ENCODE results near the gene SPECC1.

The SPECC1 gene

GRCh38 chr17:20154286-20155000 lies 145.3 kb downstream of the SPECC1 start:
- Histone ChIP-seq H3K9ac (ENCODE audit: low read length) (no peak overlapping the region), H3K36me3 (ENCODE audit: control insufficient read depth in 1 of 2, insufficient read depth in 2 of 2, low read length in 2 of 2) (peaks cover 0 to 4% of the 10 kb centered on the region in 2 experiments), H3K23ac (ENCODE audit: low read length) (no peak overlapping the region), H4K8ac (ENCODE audit: low read depth, low read length) (no peak overlapping the region), H3K79me2 (ENCODE audit: control insufficient read depth, insufficient read depth, low read length, poor library complexity) (peaks cover 28% of the 10 kb centered on the region), H3K4me2 (ENCODE audit: low read length) (no peak overlapping the region), H3K27ac (ENCODE audit: low read depth, low read length) (no peak overlapping the region), H3K14ac (ENCODE audit: low read length) (no peak overlapping the region), H3K18ac (ENCODE audit: low read length) (no peak overlapping the region), H4K91ac (ENCODE audit: low read depth, low read length) (no peak overlapping the region), H3K4me3 (ENCODE audit: low read depth, low read length) (no peak overlapping the region), H4K12ac (ENCODE audit: low read depth, low read length) (no peak overlapping the region), H2AK5ac (ENCODE audit: low read length) (no peak overlapping the region), H2BK120ac (ENCODE audit: insufficient read depth, low read length, poor library complexity) (no peak overlapping the region), H2BK5ac (ENCODE audit: low read depth, low read length, poor library complexity) (no peak overlapping the region), H2BK12ac (ENCODE audit: low read length) (no peak overlapping the region), H3K79me1 (ENCODE audit: low read length) (peaks cover 13% of the 10 kb centered on the region), H3K9me3 (ENCODE audit: insufficient read depth, low read depth, low read length) (no peaks in the 10 kb centered on the region), H2AFZ (ENCODE audit: insufficient read depth, low read length, poor library complexity) (no peak overlapping the region), H3K4me1 (ENCODE audit: control insufficient read depth in 1 of 2, insufficient read depth in 2 of 2, low read length in 2 of 2) (peaks cover 15 to 22% of the 10 kb centered on the region in 2 experiments), H3K27me3 (ENCODE audit: insufficient read depth, low read length) (no peaks in the 10 kb centered on the region), H3K4ac (ENCODE audit: low read depth, low read length) (no peak overlapping the region)
- no CpG with 5 or more reads among the region's 11 CpGs for WGBS (ENCODE audit: extremely low coverage, insufficient coverage, insufficient read length)
- DNase-seq, result no peak

- peaks cover 32% of the 10 kb centered on the region for H3K79me2 ChIP-seq (ENCODE audit: control insufficient read depth, insufficient read depth, low read length, poor library complexity)
- H4K12ac ChIP-seq (ENCODE audit: low read depth, low read length), result no peak overlapping the region
- peaks cover 2 to 4% of the 10 kb centered on the region in 2 experiments for H3K36me3 ChIP-seq (ENCODE audit: control insufficient read depth in 1 of 2, insufficient read depth in 2 of 2, low read length in 2 of 2)
- H2BK5ac ChIP-seq (ENCODE audit: low read depth, low read length, poor library complexity), result peak overlapping the region; percentile 82
- H3K27me3 ChIP-seq (ENCODE audit: insufficient read depth, low read length), result no peaks in the 10 kb centered on the region
- H3K4me1 ChIP-seq (ENCODE audit: control insufficient read depth in 1 of 2, insufficient read depth in 2 of 2, low read length in 2 of 2), result peaks cover 16 to 23% of the 10 kb centered on the region in 2 experiments
- H3K9ac ChIP-seq (ENCODE audit: low read length), result peak overlapping the region; percentile 70
- peak overlapping the region; percentile 77 for H3K14ac ChIP-seq (ENCODE audit: low read length)
- peak overlapping the region; percentile 81 for H2BK120ac ChIP-seq (ENCODE audit: insufficient read depth, low read length, poor library complexity)
- H3K4me3 ChIP-seq (ENCODE audit: low read depth, low read length), result peak overlapping the region; percentile 84
- peak overlapping the region; percentile 73 for H2AK5ac ChIP-seq (ENCODE audit: low read length)
- H3K27ac ChIP-seq (ENCODE audit: low read depth, low read length), result peak overlapping the region; percentile 98
- peaks cover 13% of the 10 kb centered on the region for H3K79me1 ChIP-seq (ENCODE audit: low read length)
- no CpG with 5 or more reads among the region's 69 CpGs for whole genome bisulfite sequencing (ENCODE audit: extremely low coverage, insufficient coverage, insufficient read length)
- peak overlapping the region; percentile 41 for H3K4ac ChIP-seq (ENCODE audit: low read depth, low read length)
- H3K4me2 ChIP-seq (ENCODE audit: low read length), result peak overlapping the region; percentile 50
- no peak overlapping the region for H2AFZ ChIP-seq (ENCODE audit: insufficient read depth, low read length, poor library complexity)
- peak overlapping the region; percentile 94 for H3K18ac ChIP-seq (ENCODE audit: low read length)
- peak; percentile 97 to 98 for DNase-seq
- H3K9me3 ChIP-seq (ENCODE audit: insufficient read depth, low read depth, low read length), result no peaks in the 10 kb centered on the region
- no peak overlapping the region for H3K23ac ChIP-seq (ENCODE audit: low read length)
- H4K91ac ChIP-seq (ENCODE audit: low read depth, low read length), result peak overlapping the region; percentile 94
- no peak overlapping the region for H4K8ac ChIP-seq (ENCODE audit: low read depth, low read length)
- H2BK12ac ChIP-seq (ENCODE audit: low read length), result peak overlapping the region; percentile 39
These were observed 146.4 kb downstream of the SPECC1 start for GRCh38 chr17:20155258-20156195.

GRCh38 chr17:20156196-20157000 lies 147.2 kb downstream of the SPECC1 start:
- H2BK120ac ChIP-seq (ENCODE audit: insufficient read depth, low read length, poor library complexity), result peak overlapping the region; percentile 81
- H3K18ac ChIP-seq (ENCODE audit: low read length), result peak overlapping the region; percentile 94
- peak overlapping the region; percentile 4 for H4K12ac ChIP-seq (ENCODE audit: low read depth, low read length)
- H3K9ac ChIP-seq (ENCODE audit: low read length), result peak overlapping the region; percentile 97
- peaks cover 13% of the 10 kb centered on the region for H3K79me1 ChIP-seq (ENCODE audit: low read length)
- peaks cover 32% of the 10 kb centered on the region for H3K79me2 ChIP-seq (ENCODE audit: control insufficient read depth, insufficient read depth, low read length, poor library complexity)
- peak overlapping the region; percentile 84 for H3K4me3 ChIP-seq (ENCODE audit: low read depth, low read length)
- peak overlapping the region; percentile 56 for H2AK5ac ChIP-seq (ENCODE audit: low read length)
- no peaks in the 10 kb centered on the region for H3K9me3 ChIP-seq (ENCODE audit: insufficient read depth, low read depth, low read length)
- peak overlapping the region; percentile 94 for H4K91ac ChIP-seq (ENCODE audit: low read depth, low read length)
- peak overlapping the region; percentile 99 for H3K4ac ChIP-seq (ENCODE audit: low read depth, low read length)
- peak overlapping the region; percentile 9 for H2BK12ac ChIP-seq (ENCODE audit: low read length)
- WGBS (ENCODE audit: extremely low coverage, insufficient coverage, insufficient read length), result no CpG with 5 or more reads among the region's 72 CpGs
- H3K27ac ChIP-seq (ENCODE audit: low read depth, low read length), result peak overlapping the region; percentile 98
- peak; percentile 90 to 93 for DNase-seq
- peaks cover 16 to 23% of the 10 kb centered on the region in 2 experiments for H3K4me1 ChIP-seq (ENCODE audit: control insufficient read depth in 1 of 2, insufficient read depth in 2 of 2, low read length in 2 of 2)
- H3K36me3 ChIP-seq (ENCODE audit: control insufficient read depth in 1 of 2, insufficient read depth in 2 of 2, low read length in 2 of 2), result peaks cover 2 to 4% of the 10 kb centered on the region in 2 experiments
- H2AFZ ChIP-seq (ENCODE audit: insufficient read depth, low read length, poor library complexity), result peak overlapping the region; percentile 19
- peak overlapping the region; percentile 91 for H3K4me2 ChIP-seq (ENCODE audit: low read length)
- no peak overlapping the region for H3K23ac ChIP-seq (ENCODE audit: low read length)
- peak overlapping the region; percentile 94 for H3K14ac ChIP-seq (ENCODE audit: low read length)
- peak overlapping the region; percentile 81 for H4K8ac ChIP-seq (ENCODE audit: low read depth, low read length)
- peak overlapping the region; percentile 82 for H2BK5ac ChIP-seq (ENCODE audit: low read depth, low read length, poor library complexity)
- H3K27me3 ChIP-seq (ENCODE audit: insufficient read depth, low read length), result no peaks in the 10 kb centered on the region

- Histone ChIP-seq H3K23ac (ENCODE audit: low read length) (no peak overlapping the region), H3K9ac (ENCODE audit: low read length) (peak overlapping the region; percentile 97), H3K79me2 (ENCODE audit: control insufficient read depth, insufficient read depth, low read length, poor library complexity) (peaks cover 32% of the 10 kb centered on the region), H3K4me1 (ENCODE audit: control insufficient read depth in 1 of 2, insufficient read depth in 2 of 2, low read length in 2 of 2) (peaks cover 16 to 23% of the 10 kb centered on the region in 2 experiments), H4K91ac (ENCODE audit: low read depth, low read length) (peak overlapping the region; percentile 94), H2BK120ac (ENCODE audit: insufficient read depth, low read length, poor library complexity) (peak overlapping the region; percentile 49), H2BK5ac (ENCODE audit: low read depth, low read length, poor library complexity) (peak overlapping the region; percentile 82), H3K4ac (ENCODE audit: low read depth, low read length) (peak overlapping the region; percentile 99), H4K12ac (ENCODE audit: low read depth, low read length) (peak overlapping the region; percentile 14), H3K79me1 (ENCODE audit: low read length) (peaks cover 13% of the 10 kb centered on the region), H2BK12ac (ENCODE audit: low read length) (peak overlapping the region; percentile 12), H3K36me3 (ENCODE audit: control insufficient read depth in 1 of 2, insufficient read depth in 2 of 2, low read length in 2 of 2) (peaks cover 2 to 4% of the 10 kb centered on the region in 2 experiments), H3K18ac (ENCODE audit: low read length) (peak overlapping the region; percentile 75), H3K14ac (ENCODE audit: low read length) (peak overlapping the region; percentile 94), H3K9me3 (ENCODE audit: insufficient read depth, low read depth, low read length) (no peaks in the 10 kb centered on the region), H3K4me2 (ENCODE audit: low read length) (peak overlapping the region; percentile 91), H2AK5ac (ENCODE audit: low read length) (peak overlapping the region; percentile 38), H3K27ac (ENCODE audit: low read depth, low read length) (peak overlapping the region; percentile 98), H3K4me3 (ENCODE audit: low read depth, low read length) (peak overlapping the region; percentile 84), H2AFZ (ENCODE audit: insufficient read depth, low read length, poor library complexity) (peak overlapping the region; percentile 42), H4K8ac (ENCODE audit: low read depth, low read length) (peak overlapping the region; percentile 81), H3K27me3 (ENCODE audit: insufficient read depth, low read length) (no peaks in the 10 kb centered on the region)
- DNase-seq, result no peak
- WGBS (ENCODE audit: extremely low coverage, insufficient coverage, insufficient read length), result no CpG with 5 or more reads among the region's 12 CpGs
These were observed 147.8 kb downstream of the SPECC1 start for GRCh38 chr17:20157001-20157310.

All from trophoblast cell (in vitro differentiated cells and primary cell).